Esophagus squamous epithelium (tissue), 4 donors: ENCODE data around the gene TNIP3.
"Not testable (repeated sequence)": the region's sequence is repeated elsewhere in the genome, so short reads cannot be mapped to it uniquely, and the experiment has no call there.

Experiments
- CTCF ChIP-seq, 6 experiments: fragments of 450-650 bp in 4 of 6; fragments of 200-600 bp in 2 of 6; sonication (generic) in 2 of 6; IDR thresholded peaks; one replicate each; pipeline ENCODE4 v1.5.1; 2016 to 2019; ENCODE audit warnings: antibody characterized with exemption in 6 of 6, mild to moderate bottlenecking in 4 of 6, moderate library complexity in 4 of 6
- POLR2A ChIP-seq, 4 donors: fragments of 450-650 bp; IDR thresholded peaks; one replicate each; pipeline ENCODE4 v1.6.1; 2017; ENCODE audit warnings: antibody characterized with exemption in 4 of 4, mild to moderate bottlenecking in 4 of 4, moderate library complexity in 3 of 4

- not testable (repeated sequence) for TF ChIP-seq CTCF, POLR2A (IDR thresholded peaks at IDR 0.05)
These were observed 7.4 kb upstream of the TNIP3 start for GRCh38 chr4:121171477-121171876.
